SU-DHL-6 (cell line): ENCODE results near the gene DLL4.
"Not testable (repeated sequence)": the region's sequence is repeated elsewhere in the genome, so short reads cannot be mapped to it uniquely, and the experiment has no call there.

Source experiments
- H2AFZ ChIP-seq: fragments of 200-600 bp; sonication (generic); 2 replicates; pipeline ENCODE4 v1.6.1; 2014; ENCODE audit warnings: low read depth, mild to moderate bottlenecking, moderate library complexity, mixed read lengths, antibody characterized with exemption, low read length; ENCODE audit not compliant: severe bottlenecking
- H3F3A ChIP-seq: fragments of 200-600 bp; shearing (Covaris generic); 2 replicates; pipeline ENCODE4 v1.6.0; 2016; ENCODE audit warnings: antibody characterized with exemption, mild to moderate bottlenecking; ENCODE audit not compliant: insufficient read depth
- H3K27ac ChIP-seq: fragments of 200-600 bp; sonication (generic); 2 replicates; pipeline ENCODE4 v1.5.1; 2016; ENCODE audit warnings: low read depth, mild to moderate bottlenecking, low read length, moderate library complexity, mixed read lengths
- H3K27me3 ChIP-seq: fragments of 200-600 bp; sonication (generic), shearing (Covaris generic); 2 replicates; pipeline ENCODE4 v1.6.0; 2014; ENCODE audit warnings: mild to moderate bottlenecking, low read length
- H3K36me3 ChIP-seq: fragments of 200-600 bp; sonication (generic); 2 replicates; pipeline ENCODE4 v1.6.1; 2014; ENCODE audit warnings: mild to moderate bottlenecking, low read length, mixed read lengths
- H3K4me2 ChIP-seq: fragments of 300-600, 200-600 bp; shearing (Covaris generic), sonication (generic); 2 replicates; pipeline ENCODE4 v1.6.0; 2014; ENCODE audit warnings: low read length, low read depth, mild to moderate bottlenecking; ENCODE audit not compliant: poor library complexity, severe bottlenecking
- H3K4me3 ChIP-seq: fragments of 200-600 bp; sonication (generic); 2 replicates; pipeline ENCODE4 v1.5.1; 2014; ENCODE audit warnings: antibody characterized with exemption, low read length, mild to moderate bottlenecking, mixed read lengths; ENCODE audit not compliant: insufficient read depth, poor library complexity, severe bottlenecking
- H3K79me2 ChIP-seq: fragments of 200-600 bp; sonication (generic); 2 replicates; pipeline ENCODE4 v1.6.1; 2014; ENCODE audit warnings: mild to moderate bottlenecking, low read length, moderate library complexity; ENCODE audit not compliant: insufficient read depth
- H3K9ac ChIP-seq: fragments of 200-600 bp; sonication (generic); 2 replicates; pipeline ENCODE4 v1.7.0; 2014; ENCODE audit warnings: mild to moderate bottlenecking, low read length
- H3K9me2 ChIP-seq: fragments of 200-600 bp; sonication (generic); replicated peaks from 2 replicates; pipeline ENCODE4 v1.6.1; 2014; ENCODE audit warnings: low read length; ENCODE audit not compliant: insufficient read depth
- H3K9me3 ChIP-seq: fragments of 200-600 bp; sonication (generic); 2 replicates; pipeline ENCODE4 v1.6.1; 2014; ENCODE audit warnings: low read length, mixed read lengths; ENCODE audit not compliant: insufficient read depth
- H4K20me1 ChIP-seq: fragments of 200-600 bp; sonication (generic); 2 replicates; pipeline ENCODE4 v1.6.1; 2014; ENCODE audit warnings: low read depth, mild to moderate bottlenecking, antibody characterized with exemption, low read length, moderate library complexity, mixed read lengths
- EZH2phosphoT487 ChIP-seq: fragments of 200-600 bp; sonication (generic), shearing (Covaris generic); conservative IDR thresholded peaks from 2 replicates; pipeline ENCODE4 v1.6.1; 2018; ENCODE audit warnings: mild to moderate bottlenecking, antibody characterized with exemption, low read length, moderate library complexity, mixed read lengths
- TF ChIP-seq, protein P1 (sequence below): fragments of 200-600 bp; sonication (generic); IDR thresholded peaks from one replicate; pipeline ENCODE4 v1.5.1; 2017; ENCODE audit warnings: antibody characterized with exemption, mild to moderate bottlenecking, low read length, moderate library complexity; ENCODE audit not compliant: insufficient read depth, poor library complexity, severe bottlenecking

DLL4 gene

DNA sequence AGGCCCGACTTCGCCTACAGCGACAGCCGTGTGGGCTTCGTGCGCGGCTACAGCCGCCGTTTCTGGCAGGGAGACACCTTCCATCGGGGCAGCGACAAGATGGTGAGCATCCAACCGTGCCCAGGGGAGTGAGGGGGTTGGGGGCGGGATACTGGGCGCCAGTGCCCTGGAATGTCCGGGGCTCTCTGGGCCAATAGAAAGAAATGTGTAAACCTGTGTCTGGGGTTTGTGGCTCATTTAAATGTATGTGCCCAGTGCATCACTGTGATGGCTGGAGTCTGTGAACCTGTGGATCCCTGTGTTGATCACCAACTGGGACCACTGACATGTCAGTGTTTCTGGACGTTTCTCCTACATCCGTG, 24.6 kb downstream of the DLL4 start:
- no peak overlapping the region for H3K27ac ChIP-seq
- no peaks in the 10 kb centered on the region for H3K79me2 ChIP-seq
- peak overlapping the region; percentile 66 for H3K4me3 ChIP-seq
- no peaks in the 10 kb centered on the region for H3K27me3 ChIP-seq
- no peaks in the 10 kb centered on the region for H3F3A ChIP-seq
- no peaks in the 10 kb centered on the region for H3K9me2 ChIP-seq
- peak overlapping the region; percentile 79 for H3K4me2 ChIP-seq
- no peaks in the 10 kb centered on the region for H3K9me3 ChIP-seq
- no peaks in the 10 kb centered on the region for H4K20me1 ChIP-seq
- H3K9ac ChIP-seq = peak overlapping the region; percentile 81
- H3K36me3 ChIP-seq = no peaks in the 10 kb centered on the region
- peak overlapping the region; percentile 91 for H2AFZ ChIP-seq
- TF ChIP-seq, protein P1, sequence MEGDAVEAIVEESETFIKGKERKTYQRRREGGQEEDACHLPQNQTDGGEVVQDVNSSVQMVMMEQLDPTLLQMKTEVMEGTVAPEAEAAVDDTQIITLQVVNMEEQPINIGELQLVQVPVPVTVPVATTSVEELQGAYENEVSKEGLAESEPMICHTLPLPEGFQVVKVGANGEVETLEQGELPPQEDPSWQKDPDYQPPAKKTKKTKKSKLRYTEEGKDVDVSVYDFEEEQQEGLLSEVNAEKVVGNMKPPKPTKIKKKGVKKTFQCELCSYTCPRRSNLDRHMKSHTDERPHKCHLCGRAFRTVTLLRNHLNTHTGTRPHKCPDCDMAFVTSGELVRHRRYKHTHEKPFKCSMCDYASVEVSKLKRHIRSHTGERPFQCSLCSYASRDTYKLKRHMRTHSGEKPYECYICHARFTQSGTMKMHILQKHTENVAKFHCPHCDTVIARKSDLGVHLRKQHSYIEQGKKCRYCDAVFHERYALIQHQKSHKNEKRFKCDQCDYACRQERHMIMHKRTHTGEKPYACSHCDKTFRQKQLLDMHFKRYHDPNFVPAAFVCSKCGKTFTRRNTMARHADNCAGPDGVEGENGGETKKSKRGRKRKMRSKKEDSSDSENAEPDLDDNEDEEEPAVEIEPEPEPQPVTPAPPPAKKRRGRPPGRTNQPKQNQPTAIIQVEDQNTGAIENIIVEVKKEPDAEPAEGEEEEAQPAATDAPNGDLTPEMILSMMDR = no peak
- no peak for TF ChIP-seq EZH2phosphoT487

DNA sequence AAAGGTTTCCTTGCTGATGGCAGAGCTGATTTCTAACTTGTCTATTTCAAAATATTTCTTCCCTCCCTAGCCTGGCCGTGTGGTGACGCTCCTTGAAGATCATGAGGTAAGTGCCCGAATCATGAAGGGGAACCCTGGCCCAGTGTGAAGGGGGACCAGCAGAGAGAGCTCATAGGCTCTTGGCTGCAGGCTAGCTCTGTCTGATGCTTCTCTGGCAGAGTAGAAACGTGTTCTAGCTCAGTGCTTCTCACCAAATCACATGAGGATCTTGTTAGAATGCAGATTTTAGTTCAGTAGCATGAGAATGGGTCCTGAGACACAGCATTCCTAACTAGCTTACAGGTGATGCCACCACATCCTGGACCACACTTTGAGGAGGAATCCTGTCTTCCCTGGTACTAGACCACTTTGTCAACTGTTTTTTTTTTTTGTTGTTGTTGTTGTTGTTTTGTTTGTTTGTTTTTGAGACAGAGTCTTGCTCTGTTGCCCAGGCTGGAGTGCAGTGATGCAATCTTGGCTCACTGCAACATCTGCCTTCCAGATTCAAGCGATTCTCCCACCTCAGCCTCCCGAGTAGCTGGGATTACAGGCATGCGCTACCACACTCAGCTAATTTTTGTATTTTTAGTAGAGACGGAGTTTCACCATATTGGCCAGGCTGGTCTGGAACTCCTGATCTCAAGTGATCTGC, 25.2 kb downstream of the DLL4 start:
- H2AFZ ChIP-seq, H3K27ac ChIP-seq, H3K79me2 ChIP-seq, H4K20me1 ChIP-seq, H3K9me3 ChIP-seq, H3F3A ChIP-seq, H3K27me3 ChIP-seq, H3K36me3 ChIP-seq, H3K9me2 ChIP-seq: not testable (repeated sequence)
- Histone ChIP-seq H3K9ac (peak overlapping the region; percentile 81), H3K4me3 (peak overlapping the region; percentile 66), H3K4me2 (peak overlapping the region; percentile 79)

DNA sequence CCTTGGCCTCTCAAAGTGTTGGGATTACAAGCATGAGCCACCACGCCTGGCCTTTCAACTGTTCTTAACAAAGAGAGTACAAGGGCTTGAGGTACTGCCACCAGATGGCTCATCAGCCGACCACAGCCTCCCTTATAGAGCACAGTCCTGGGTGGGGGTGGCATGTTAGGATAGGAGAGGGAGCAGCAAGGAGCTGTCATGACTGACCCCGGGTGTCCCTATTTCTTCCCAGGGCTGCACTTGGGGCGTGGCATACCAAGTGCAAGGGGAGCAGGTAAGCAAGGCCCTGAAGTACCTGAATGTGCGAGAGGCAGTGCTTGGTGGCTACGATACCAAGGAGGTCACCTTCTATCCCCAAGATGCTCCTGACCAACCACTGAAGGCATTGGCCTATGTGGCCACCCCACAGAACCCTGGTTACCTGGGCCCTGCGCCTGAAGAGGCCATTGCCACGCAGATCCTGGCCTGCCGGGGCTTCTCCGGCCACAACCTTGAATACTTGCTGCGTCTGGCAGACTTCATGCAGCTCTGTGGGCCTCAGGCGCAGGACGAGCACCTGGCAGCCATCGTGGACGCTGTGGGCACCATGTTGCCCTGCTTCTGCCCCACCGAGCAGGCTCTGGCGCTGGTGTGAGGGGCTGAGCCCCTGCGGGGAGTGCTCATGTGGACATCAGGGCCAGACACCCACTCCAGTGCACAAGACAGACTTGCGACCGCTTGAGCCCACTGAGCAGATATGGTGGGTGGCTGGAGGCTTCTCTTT, 26.2 kb downstream of the DLL4 start:
- H2AFZ ChIP-seq = no peak overlapping the region
- H4K20me1 ChIP-seq = no peaks in the 10 kb centered on the region
- no peaks in the 10 kb centered on the region for H3F3A ChIP-seq
- H3K4me2 ChIP-seq = no peak overlapping the region
- no peaks in the 10 kb centered on the region for H3K27me3 ChIP-seq
- no peak overlapping the region for H3K4me3 ChIP-seq
- no peaks in the 10 kb centered on the region for H3K36me3 ChIP-seq
- H3K27ac ChIP-seq = no peak overlapping the region
- H3K9me2 ChIP-seq = no peaks in the 10 kb centered on the region
- TF ChIP-seq, protein P1 = no peak
- H3K79me2 ChIP-seq = no peaks in the 10 kb centered on the region
- H3K9me3 ChIP-seq = no peaks in the 10 kb centered on the region
- no peak overlapping the region for H3K9ac ChIP-seq

DNA sequence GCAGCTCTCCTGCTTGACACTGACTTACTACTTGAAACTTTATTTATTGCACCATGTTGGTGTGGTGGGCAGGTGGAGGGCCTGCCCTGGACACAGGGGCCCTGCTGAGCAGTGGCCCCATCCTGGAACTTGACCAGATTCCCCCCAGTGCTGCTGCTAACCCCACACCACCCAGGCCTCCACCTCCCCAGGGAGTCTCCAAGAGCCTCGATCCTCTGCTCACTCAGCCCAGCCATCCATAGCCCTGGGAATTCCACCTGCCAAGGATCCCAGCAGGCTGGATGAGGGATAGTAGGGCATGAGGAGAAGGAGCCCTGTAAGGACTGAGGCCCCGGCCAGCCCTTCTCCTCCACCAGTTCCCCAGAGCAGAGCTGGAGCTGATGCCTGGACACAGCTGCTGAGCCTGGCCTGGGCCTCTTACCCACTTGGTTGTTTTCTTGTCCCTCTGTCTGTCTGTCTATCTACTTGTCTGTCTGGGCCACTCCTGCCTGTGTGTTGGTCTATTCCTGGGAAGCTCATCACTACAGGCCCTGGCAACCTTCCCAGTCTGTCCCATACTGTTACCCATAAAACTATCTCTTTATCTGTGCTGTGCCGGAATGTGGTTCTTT, 26.9 kb downstream of the DLL4 start:
- no peaks in the 10 kb centered on the region for H3K79me2 ChIP-seq
- no peak overlapping the region for H3K27ac ChIP-seq
- TF ChIP-seq, protein P1 = no peak
- TF ChIP-seq EZH2phosphoT487 = no peak
- H3K9me3 ChIP-seq = no peaks in the 10 kb centered on the region
- H3K27me3 ChIP-seq = no peaks in the 10 kb centered on the region
- no peak overlapping the region for H2AFZ ChIP-seq
- no peaks in the 10 kb centered on the region for H3F3A ChIP-seq
- no peak overlapping the region for H3K4me2 ChIP-seq
- H3K4me3 ChIP-seq = no peak overlapping the region
- H3K36me3 ChIP-seq = no peaks in the 10 kb centered on the region
- no peaks in the 10 kb centered on the region for H4K20me1 ChIP-seq
- H3K9ac ChIP-seq = no peak overlapping the region
- H3K9me2 ChIP-seq = no peaks in the 10 kb centered on the region
